OCI-LY7 (cell line): ENCODE results near the gene PCDHB15. TPM values are rescaled to one million over a fixed set of nuclear protein-coding genes. Genes with fewer than 3 reads are reported as not detected.

ENCODE experiments used
- Bru-seq: library from RNA; stranded (reverse); fragments of 400-500 nt; gene quantifications from one replicate; lab custom pipeline; 2021; lab: Mats Ljungman, UMichigan
- BruChase-seq, 2 experiments: library from RNA; stranded (reverse); fragments of 400-500 nt; gene quantifications; one replicate each; lab custom pipeline; 2021; lab: Mats Ljungman, UMichigan
- BruUV-seq: library from RNA; stranded (reverse); fragments of 400-500 nt; replicated peaks from 2 replicates; lab custom pipeline; 2021; lab: Mats Ljungman, UMichigan
- CTCF ChIA-PET: fragments of 300-600 bp; sonication (Branson Sonifier 250); formaldehyde crosslinking; loops from one replicate; lab custom pipeline; 2022; ENCODE audit warnings: antibody characterized with exemption; ENCODE audit not compliant: unreplicated experiment; lab: Charles Lee
- POLR2A ChIA-PET: fragments of 300-600 bp; sonication (Branson Sonifier 250); formaldehyde crosslinking; loops from one replicate; lab custom pipeline; 2022; ENCODE audit warnings: antibody characterized with exemption; lab: Charles Lee
- DNase-seq: peaks from one replicate; pipeline ENCODE4 v3.0.0-alpha.2; 2015; ENCODE audit warnings: low spot score
- H2AFZ ChIP-seq: fragments of 200-600 bp; sonication (generic), shearing (Covaris generic); 2 replicates; pipeline ENCODE4 v1.6.1; 2014; ENCODE audit warnings: mild to moderate bottlenecking, antibody characterized with exemption, low read length, moderate library complexity
- H3K27ac ChIP-seq: fragments of 200-600 bp; sonication (generic); 2 replicates; pipeline ENCODE4 v1.5.1; 2014; ENCODE audit warnings: mixed run types, low read depth, mild to moderate bottlenecking, moderate library complexity, low read length, inconsistent platforms; ENCODE audit not compliant: poor library complexity, severe bottlenecking
- H3K36me3 ChIP-seq: fragments of 200-600 bp; sonication (generic); 2 replicates; pipeline ENCODE4 v1.6.1; 2014; ENCODE audit warnings: mild to moderate bottlenecking, antibody characterized with exemption, low read length, moderate library complexity, mixed read lengths; ENCODE audit not compliant: insufficient read depth
- H3K4me1 ChIP-seq: fragments of 200-600 bp; sonication (generic); 2 replicates; pipeline ENCODE4 v1.5.1; 2014; ENCODE audit warnings: mild to moderate bottlenecking, low read length; ENCODE audit not compliant: insufficient read depth, poor library complexity, severe bottlenecking
- H3K4me2 ChIP-seq: fragments of 200-600 bp; sonication (generic); 2 replicates; pipeline ENCODE4 v1.6.1; 2014; ENCODE audit warnings: mild to moderate bottlenecking, low read length
- H3K4me3 ChIP-seq: fragments of 200-600 bp; sonication (generic); 2 replicates; pipeline ENCODE4 v1.5.1; 2014; ENCODE audit warnings: mild to moderate bottlenecking, low read depth, low read length; ENCODE audit not compliant: poor library complexity, severe bottlenecking
- H3K79me2 ChIP-seq: fragments of 200-600 bp; sonication (generic); 2 replicates; pipeline ENCODE4 v1.6.1; 2016; ENCODE audit warnings: low read depth, mild to moderate bottlenecking, low read length, moderate library complexity, mixed read lengths; ENCODE audit not compliant: insufficient read depth
- H3K9me2 ChIP-seq: fragments of 200-600 bp; sonication (generic); 2 replicates; pipeline ENCODE4 v1.6.1; 2016; ENCODE audit warnings: mild to moderate bottlenecking, low read length, mixed read lengths; ENCODE audit not compliant: insufficient read depth
- H3K9me3 ChIP-seq: fragments of 200-600 bp; sonication (generic); 2 replicates; pipeline ENCODE4 v1.6.1; 2014; ENCODE audit warnings: mild to moderate bottlenecking, mixed run types, low read length, mixed read lengths
- H4K20me1 ChIP-seq: fragments of 200-600 bp; sonication (generic); 2 replicates; pipeline ENCODE4 v1.6.1; 2014; ENCODE audit warnings: mild to moderate bottlenecking, antibody characterized with exemption, low read length, moderate library complexity, mixed read lengths; ENCODE audit not compliant: insufficient read depth
- CTCF ChIP-seq: fragments of 200-600 bp; sonication (generic); conservative IDR thresholded peaks from 2 replicates; pipeline ENCODE4 v1.5.1; 2014; ENCODE audit warnings: mild to moderate bottlenecking, antibody characterized with exemption, low read length, moderate library complexity, mixed read lengths
- EZH2phosphoT487 ChIP-seq: fragments of 200-600 bp; sonication (generic); IDR thresholded peaks from 2 replicates; pipeline ENCODE4 v1.6.1; 2018; ENCODE audit warnings: low read depth, borderline replicate concordance, mild to moderate bottlenecking, mixed run types, antibody characterized with exemption, low read length, moderate library complexity, mixed read lengths
- intact Hi-C: fragments of 100-400 bp; cut with micrococcal nuclease; formaldehyde crosslinking; loops from one replicate; pipeline ENCODE4 v1.10.0; 2022; ENCODE audit not compliant: unreplicated experiment
- long read RNA-seq: library from polyadenylated mRNA; stranded (forward); transcript quantifications from one replicate; pipeline ENCODE4 v2.0.0, GENCODE V29; 2022
- total RNA-seq, 2 experiments: library from RNA; depleted of rRNA in 1 of 2; stranded (reverse); fragments of >200 nt in 1 of 2; shearing (Covaris generic) in 1 of 2; gene quantifications; 2 replicates each; pipeline ENCODE4 v1.2.3, GENCODE V29; 2014 to 2022

The PCDHB15 gene
- total RNA-seq (2014; rRNA removed; shearing (Covaris generic)) (not detected in 2 replicates), total RNA-seq (2022) (not detected in 2 replicates), Bru-seq, nascent RNA (not detected), BruChase-seq, experiment 1, labeled RNA remaining after a 6-hour chase (not detected), BruChase-seq, experiment 2, labeled RNA remaining after a 2-hour chase (percentile 15 among the genes with signal in this experiment)
- long read RNA-seq = 0 reads

DNA sequence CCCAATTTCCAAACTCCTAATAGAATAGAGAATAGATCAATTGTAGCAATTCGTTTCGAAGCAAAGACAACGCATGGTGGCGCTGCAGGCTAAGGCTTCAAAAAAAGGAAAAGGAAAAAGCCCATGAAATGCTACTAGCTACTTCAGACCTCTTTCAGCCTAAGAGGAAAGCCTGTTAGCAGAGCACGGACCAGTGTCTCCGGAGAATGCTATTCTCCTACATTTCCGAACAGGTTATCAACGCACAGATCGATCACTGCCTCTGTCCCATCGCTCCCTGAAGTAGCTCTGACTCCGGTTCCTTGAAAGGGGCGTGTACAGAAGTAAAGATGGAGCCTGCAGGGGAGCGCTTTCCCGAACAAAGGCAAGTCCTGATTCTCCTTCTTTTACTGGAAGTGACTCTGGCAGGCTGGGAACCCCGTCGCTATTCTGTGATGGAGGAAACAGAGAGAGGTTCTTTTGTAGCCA, at the start of gene PCDHB15:
TSS of gene PCDHB15 (plus strand) at position 146 of the 468 bp plus-strand sequence. CDS start at position 330, 184 bp downstream.
- no peak within 1 kb of the TSS for H3K4me3 ChIP-seq
- no peak for DNase-seq
- H3K4me1 ChIP-seq = no peaks in the 10 kb centered on the region
- no peak within 1 kb of the TSS for H3K27ac ChIP-seq
- no peaks in the 10 kb centered on the region for H3K9me2 ChIP-seq
- no peak within 1 kb of the TSS for H2AFZ ChIP-seq
- no peak within 1 kb of the TSS for H3K4me2 ChIP-seq
- ChIA-PET CTCF (no interaction called here), POLR2A (interaction anchor here (0.9 kb wide), 1 partner anchor 124 kb away, joined by 3 read pairs; the partner anchor contains the start of gene PCDHGB3)
- H4K20me1 ChIP-seq = no peaks in the 10 kb centered on the region
- TF ChIP-seq CTCF (no peak), EZH2phosphoT487 (no peak)
- H3K36me3 ChIP-seq = no peaks in the 10 kb centered on the region
- H3K9me3 ChIP-seq = no peaks in the 10 kb centered on the region
- intact Hi-C loops = no loop called here
- BruUV-seq = no TSS peak
- H3K79me2 ChIP-seq = no peaks in the 10 kb centered on the region

DNA sequence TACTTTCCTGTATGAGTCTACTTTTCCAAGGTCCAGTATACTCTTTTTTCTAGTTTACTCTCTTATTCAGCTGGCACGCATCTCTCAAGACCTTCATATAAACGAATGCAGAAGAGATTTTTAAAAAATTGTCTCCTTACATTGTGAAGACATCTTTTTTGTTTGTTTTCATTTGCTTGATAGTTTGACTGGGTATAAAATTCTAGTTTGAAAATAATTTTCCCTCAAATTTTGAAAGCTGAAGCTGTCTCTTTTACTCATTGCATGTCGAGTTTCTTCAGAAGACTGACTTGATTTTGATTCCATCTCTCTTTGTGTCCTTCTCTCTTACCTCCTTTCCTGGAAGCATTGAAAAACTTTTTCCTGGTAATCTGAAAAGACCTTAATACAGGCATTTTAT, 48.8 kb upstream of the PCDHB15 start:
- H3K4me2 ChIP-seq = no peak overlapping the region
- no peaks in the 10 kb centered on the region for H3K79me2 ChIP-seq
- no peak for TF ChIP-seq EZH2phosphoT487
- no peak for TF ChIP-seq CTCF
- H3K4me1 ChIP-seq = no peaks in the 10 kb centered on the region
- H3K36me3 ChIP-seq = no peaks in the 10 kb centered on the region
- POLR2A ChIA-PET = no interaction called here
- no peak overlapping the region for H3K27ac ChIP-seq
- H3K9me3 ChIP-seq = peaks cover 9% of the 10 kb centered on the region
- H4K20me1 ChIP-seq = no peaks in the 10 kb centered on the region
- no TSS peak for BruUV-seq
- CTCF ChIA-PET = no interaction called here
- no peak for DNase-seq
- H3K9me2 ChIP-seq = no peaks in the 10 kb centered on the region
- intact Hi-C loops = loop anchor here (10.0 kb wide), 1 partner anchor 158 kb away; the partner anchor contains the start of genes PCDHGA4, PCDHGB1 and PCDHGB2
- no peak overlapping the region for H2AFZ ChIP-seq
- H3K4me3 ChIP-seq = no peak overlapping the region
